HUES48 (cell line): ENCODE results near the gene SIX5.
A peak's percentile ranks its signal among the peaks of the same experiment; 100 is the strongest.

Experiments used
- H3K27ac ChIP-seq: one replicate; pipeline ENCODE4 v1.7.0; 2013; ENCODE audit warnings: low read depth, low read length, inconsistent platforms
- H3K27me3 ChIP-seq: 2 replicates; pipeline ENCODE4 v1.6.1; 2013; ENCODE audit warnings: mild to moderate bottlenecking, low read length; ENCODE audit not compliant: control insufficient read depth, insufficient read depth
- H3K36me3 ChIP-seq: 2 replicates; pipeline ENCODE4 v1.6.1; 2013; ENCODE audit warnings: low read length; ENCODE audit not compliant: control insufficient read depth, insufficient read depth
- H3K4me1 ChIP-seq: 2 replicates; pipeline ENCODE4 v1.6.1; 2013; ENCODE audit warnings: mild to moderate bottlenecking, low read length; ENCODE audit not compliant: control insufficient read depth, insufficient read depth
- H3K4me3 ChIP-seq: 2 replicates; pipeline ENCODE4 v1.5.1; 2013; ENCODE audit warnings: mild to moderate bottlenecking, low read depth, low read length
- H3K9ac ChIP-seq: 2 replicates; pipeline ENCODE4 v1.6.1; 2013; ENCODE audit warnings: mild to moderate bottlenecking, low read depth, low read length, moderate library complexity
- H3K9me3 ChIP-seq: 2 replicates; pipeline ENCODE4 v1.6.1; 2013; ENCODE audit warnings: low read length; ENCODE audit not compliant: control insufficient read depth, insufficient read depth

SIX5 gene

GRCh38 chr19:45791744-45792469 is 22.9 kb upstream of the SIX5 start:
- Histone ChIP-seq H3K27ac (no peak overlapping the region), H3K36me3 (peaks cover 30% of the 10 kb centered on the region), H3K9me3 (no peaks in the 10 kb centered on the region), H3K4me1 (peaks cover 3% of the 10 kb centered on the region), H3K9ac (peak overlapping the region; percentile 94), H3K4me3 (peak overlapping the region; percentile 79), H3K27me3 (no peaks in the 10 kb centered on the region)

- peaks cover 3% of the 10 kb centered on the region for H3K4me1 ChIP-seq
- no peak overlapping the region for H3K9ac ChIP-seq
- H3K36me3 ChIP-seq = peaks cover 40% of the 10 kb centered on the region
- H3K4me3 ChIP-seq = peak overlapping the region; percentile 79; the same call in 1 of the 2 replicates
- no peaks in the 10 kb centered on the region for H3K9me3 ChIP-seq
- H3K27ac ChIP-seq = no peak overlapping the region
- no peaks in the 10 kb centered on the region for H3K27me3 ChIP-seq
Observed at GRCh38 chr19:45790942-45791341, 21.9 kb upstream of the SIX5 start.

- no peaks in the 10 kb centered on the region for H3K27me3 ChIP-seq
- peaks cover 3% of the 10 kb centered on the region for H3K4me1 ChIP-seq
- H3K9ac ChIP-seq = no peak overlapping the region
- H3K36me3 ChIP-seq = peaks cover 48% of the 10 kb centered on the region
- no peak overlapping the region for H3K27ac ChIP-seq
- no peaks in the 10 kb centered on the region for H3K9me3 ChIP-seq
- H3K4me3 ChIP-seq = no peak overlapping the region
Observed at GRCh38 chr19:45789035-45789786, 20.2 kb upstream of the SIX5 start.

GRCh38 chr19:45786533-45786894 is 17.5 kb upstream of the SIX5 start:
- Histone ChIP-seq H3K4me1 (peaks cover 9% of the 10 kb centered on the region), H3K36me3 (peaks cover 48% of the 10 kb centered on the region), H3K27me3 (no peaks in the 10 kb centered on the region; the same call in 1 of the 2 replicates), H3K27ac (no peak overlapping the region), H3K9me3 (no peaks in the 10 kb centered on the region), H3K9ac (no peak overlapping the region), H3K4me3 (no peak overlapping the region)

GRCh38 chr19:45785781-45786532 is 16.9 kb upstream of the SIX5 start:
- Histone ChIP-seq H3K9me3 (no peaks in the 10 kb centered on the region), H3K27ac (no peak overlapping the region), H3K36me3 (peaks cover 48% of the 10 kb centered on the region), H3K9ac (no peak overlapping the region), H3K4me3 (no peak overlapping the region), H3K27me3 (peaks cover 2% of the 10 kb centered on the region; the same call in 1 of the 2 replicates), H3K4me1 (peaks cover 9% of the 10 kb centered on the region)

- peaks cover 13% of the 10 kb centered on the region for H3K4me1 ChIP-seq
- H3K9me3 ChIP-seq = no peaks in the 10 kb centered on the region
- H3K4me3 ChIP-seq = no peak overlapping the region
- H3K36me3 ChIP-seq = peaks cover 42% of the 10 kb centered on the region
- peaks cover 9% of the 10 kb centered on the region; the same call in 1 of the 2 replicates for H3K27me3 ChIP-seq
- H3K9ac ChIP-seq = no peak overlapping the region
- H3K27ac ChIP-seq = no peak overlapping the region
Observed at GRCh38 chr19:45785097-45785496, 16.0 kb upstream of the SIX5 start.

GRCh38 chr19:45784096-45784495 is 15.0 kb upstream of the SIX5 start:
- Histone ChIP-seq H3K4me1 (peaks cover 18% of the 10 kb centered on the region), H3K9ac (no peak overlapping the region), H3K4me3 (no peak overlapping the region), H3K27ac (no peak overlapping the region), H3K36me3 (peaks cover 37% of the 10 kb centered on the region), H3K27me3 (peaks cover 14% of the 10 kb centered on the region; the same call in 1 of the 2 replicates), H3K9me3 (no peaks in the 10 kb centered on the region)

GRCh38 chr19:45782820-45783785 is 14.1 kb upstream of the SIX5 start:
- Histone ChIP-seq H3K4me1 (peaks cover 22% of the 10 kb centered on the region), H3K4me3 (no peak overlapping the region), H3K9ac (no peak overlapping the region), H3K27ac (peak overlapping the region; percentile 59), H3K36me3 (peaks cover 27% of the 10 kb centered on the region), H3K9me3 (no peaks in the 10 kb centered on the region), H3K27me3 (peaks cover 14% of the 10 kb centered on the region; the same call in 1 of the 2 replicates)

- peak within 1 kb of the TSS; percentile 59 for H3K27ac ChIP-seq
- H3K9me3 ChIP-seq = no peaks in the 10 kb centered on the region
- no peak within 1 kb of the TSS for H3K9ac ChIP-seq
- H3K4me1 ChIP-seq = peaks cover 22% of the 10 kb centered on the region
- H3K27me3 ChIP-seq = peaks cover 14% of the 10 kb centered on the region; the same call in 1 of the 2 replicates
- no peak within 1 kb of the TSS for H3K4me3 ChIP-seq
- H3K36me3 ChIP-seq = peaks cover 26% of the 10 kb centered on the region
Observed at GRCh38 chr19:45782162-45782691, 13.2 kb upstream of the SIX5 start, which contains the start of gene DMPK. Gene DMPK (minus strand): TSS chr19:45782490. CDS start chr19:45782352, 138 bp downstream.
